GM12878 (cell line): ENCODE results near the gene DMD. TPM values are rescaled to one million over a fixed set of nuclear protein-coding genes. Genes with fewer than 3 reads are reported as not detected.

Experiments
- ATAC-seq: fragments of 200-7000 bp; cut with Tn5 transposase; 3 replicates; pipeline ENCODE4 v1.9.1; 2020; ENCODE audit warnings: mild to moderate bottlenecking, moderate library complexity
- BruUV-seq: library from RNA; stranded (reverse); fragments of 400-500 nt; replicated peaks from 2 replicates; lab custom pipeline; 2021; lab: Mats Ljungman, UMichigan
- CTCF ChIA-PET: fragments of 300-600 bp; sonication (Branson Sonifier 250); formaldehyde crosslinking; extraction: SDS; loops from one replicate; lab custom pipeline; 2021; ENCODE audit warnings: inconsistent platforms; lab: Yijun Ruan, JAX
- POLR2A ChIA-PET: fragments of 350-600 bp; formaldehyde crosslinking; extraction: SDS; loops from one replicate; lab custom pipeline; 2021; ENCODE audit warnings: inconsistent platforms; lab: Charles Lee
- RAD21 ChIA-PET: fragments of 300-600 bp; sonication (Branson Sonifier 250); formaldehyde crosslinking; loops from one replicate; lab custom pipeline; 2023; ENCODE audit warnings: antibody characterized with exemption; ENCODE audit not compliant: unreplicated experiment; lab: Charles Lee
- SMC1A ChIA-PET: fragments of 300-600 bp; sonication (Branson Sonifier 250); formaldehyde crosslinking; loops from one replicate; lab custom pipeline; 2023; ENCODE audit not compliant: unreplicated experiment, uncharacterized antibody; lab: Charles Lee
- DNase-seq: peaks from one replicate; pipeline ENCODE4 v3.0.0-alpha.2; 2011; ENCODE audit warnings: low read depth, low spot score
- FAIRE-seq: peaks from 3 replicates; lab custom pipeline; 2011; peaks lifted over from hg19 to GRCh38; lab: Jason Lieb, UNC
- H2AFZ ChIP-seq: 2 replicates; pipeline ENCODE4 v1.6.0; 2011; ENCODE audit warnings: low read depth, low read length, control low read depth; ENCODE audit not compliant: control insufficient read depth
- H3K27ac ChIP-seq: 2 replicates; pipeline ENCODE4 v1.5.1; 2011; ENCODE audit warnings: control low read depth; ENCODE audit not compliant: control insufficient read depth, insufficient read depth
- H3K27me3 ChIP-seq, 2 experiments: replicated peaks in 1 of 2; 2 replicates each; pipeline versions ENCODE4 v1.6.0 to v1.6.1; 2011; ENCODE audit warnings: low read length in 1 of 2; ENCODE audit not compliant: control insufficient read depth in 2 of 2, insufficient read depth in 2 of 2
- H3K36me3 ChIP-seq, 2 experiments: 2 replicates each; pipeline ENCODE4 v1.5.1; 2011; ENCODE audit warnings: low read length in 1 of 2; ENCODE audit not compliant: control insufficient read depth in 2 of 2, insufficient read depth in 2 of 2
- H3K4me1 ChIP-seq: 2 replicates; pipeline ENCODE4 v1.6.1; 2011; ENCODE audit warnings: mild to moderate bottlenecking, low read length, moderate library complexity, mixed read lengths; ENCODE audit not compliant: control insufficient read depth, insufficient read depth
- H3K4me2 ChIP-seq: 2 replicates; pipeline ENCODE4 v1.6.0; 2011; ENCODE audit warnings: control low read depth; ENCODE audit not compliant: control insufficient read depth, insufficient read depth
- H3K4me3 ChIP-seq: fragments of 200-600 bp; sonication (generic); 2 replicates; pipeline ENCODE4 v1.5.1; 2016
- H3K79me2 ChIP-seq: 2 replicates; pipeline ENCODE4 v1.6.0; 2011; ENCODE audit warnings: low read length; ENCODE audit not compliant: control insufficient read depth, insufficient read depth
- H3K9ac ChIP-seq: 2 replicates; pipeline ENCODE4 v1.8.0; 2011; ENCODE audit warnings: low read length, control low read depth, mixed read lengths; ENCODE audit not compliant: control insufficient read depth, insufficient read depth
- H3K9me3 ChIP-seq: replicated peaks from 3 replicates; pipeline ENCODE4 v1.5.1; 2011; ENCODE audit warnings: mild to moderate bottlenecking, low read length; ENCODE audit not compliant: control insufficient read depth, insufficient read depth
- H4K20me1 ChIP-seq: 2 replicates; pipeline ENCODE4 v1.6.0; 2011; ENCODE audit not compliant: control insufficient read depth, insufficient read depth
- EZH2 ChIP-seq: IDR thresholded peaks from 2 replicates; pipeline ENCODE4 v1.6.1; 2012; ENCODE audit warnings: low read depth, mild to moderate bottlenecking, control low read depth, inconsistent platforms, low read length, borderline replicate concordance; ENCODE audit not compliant: control insufficient read depth
- GATAD2B ChIP-seq: fragments of 450-650 bp; conservative IDR thresholded peaks from 2 replicates; pipeline ENCODE4 v1.6.1; 2017; ENCODE audit warnings: low read depth, mild to moderate bottlenecking, moderate library complexity
- IKZF1 ChIP-seq: fragments of 450-650 bp; conservative IDR thresholded peaks from 2 replicates; pipeline ENCODE4 v1.6.1; 2017; ENCODE audit warnings: antibody characterized with exemption, mild to moderate bottlenecking
- NBN ChIP-seq: fragments of 450-650 bp; IDR thresholded peaks from 2 replicates; pipeline ENCODE4 v1.6.1; 2016
- NFYB ChIP-seq: IDR thresholded peaks from 2 replicates; pipeline ENCODE4 v1.6.1; 2011; ENCODE audit warnings: low read depth, mild to moderate bottlenecking, low read length, improper control_type of control experiment, moderate library complexity; ENCODE audit not compliant: insufficient read depth
- NR2C2 ChIP-seq: IDR thresholded peaks from 2 replicates; pipeline ENCODE4 v1.6.1; 2011; ENCODE audit warnings: borderline replicate concordance, low read depth; ENCODE audit not compliant: control insufficient read depth, insufficient read length
- POLR2AphosphoS5 ChIP-seq: IDR thresholded peaks from 2 replicates; pipeline ENCODE4 v1.6.1; 2011; ENCODE audit warnings: mild to moderate bottlenecking, low read length, inconsistent platforms
- SREBF1 ChIP-seq: IDR thresholded peaks from 2 replicates; pipeline ENCODE4 v1.6.1; 2012; ENCODE audit warnings: mild to moderate bottlenecking, low read length
- TCF7 ChIP-seq: IDR thresholded peaks from 2 replicates; pipeline ENCODE4 v1.6.1; 2014; ENCODE audit warnings: antibody characterized with exemption, borderline replicate concordance
- WGBS: methylation state at CpG from one replicate; pipeline ENCODE4 v1.1.6; 2016; ENCODE audit warnings: low lambda C conversion rate; ENCODE audit not compliant: insufficient replicate concordance, insufficient coverage; ENCODE audit errors: missing lambda C conversion rate; 5-methylcytosine and 5-hydroxymethylcytosine counted together
- in situ Hi-C: fragments of 300-500 bp; cut with MboI; formaldehyde crosslinking; loops from 9 replicates; pipeline ENCODE4 v1.14.3; 2018; ENCODE audit warnings: mixed read lengths
- intact Hi-C: fragments of 100-400 bp; cut with micrococcal nuclease; formaldehyde crosslinking; loops from one replicate; pipeline ENCODE4 v1.14.2; 2022; ENCODE audit not compliant: unreplicated experiment
- polyA plus RNA-seq, 11 experiments: library from polyadenylated mRNA; depleted of rRNA in 4 of 11; unstranded in 6 of 11; stranded (reverse) in 5 of 11; fragments of >200 nt; fragmentation: Nextera tagmentation in 4 of 11; fragmentation: Illumina TruSeq in 1 of 11; extraction: Ambion mirVana in 4 of 11; extraction: Trizol in 1 of 11; gene quantifications; 1 replicate in 1 of 11; 2 replicates in 10 of 11; pipeline versions ENCODE4 v1.2.1 to v1.2.3, GENCODE V29; 2011 to 2016; ENCODE audit warnings: inconsistent platforms in 2 of 11, missing spikeins in 2 of 11, low read depth in 1 of 11
- total RNA-seq, 4 experiments: library from RNA; depleted of rRNA in 3 of 4; stranded (reverse); fragments of >200 nt in 3 of 4; fragmentation: Illumina TruSeq in 1 of 4; extraction: Trizol in 1 of 4; gene quantifications; 2 replicates each; pipeline versions ENCODE4 v1.2.1 to v1.2.3, GENCODE V29; 2013 to 2021
- TF ChIP-seq, protein P1 (sequence below): fragments of 450-650 bp; formaldehyde crosslinking; IDR thresholded peaks from 2 replicates; pipeline ENCODE4 v1.4.0; 2022; ENCODE audit warnings: mild to moderate bottlenecking, moderate library complexity

Gene DMD
- total and polyA plus RNA-seq, 10 of the 15 experiments (the other 5 are each of a cell fraction or from before 2014, with no cell fraction given) = 1.4 to 24.3 (median 4.3) TPM

GRCh38 chrX:32280921-32281320, 930.4 kb downstream of the DMD start:
- no peak for ATAC-seq
- no peak overlapping the region for H2AFZ ChIP-seq
- RAD21 ChIA-PET = no interaction called here
- TF ChIP-seq IKZF1 = no peak
- no peak for TF ChIP-seq NFYB
- TF ChIP-seq NR2C2 = no peak
- TF ChIP-seq SREBF1 = no peak
- TF ChIP-seq NBN = no peak
- no peak for TF ChIP-seq GATAD2B
- no peak for TF ChIP-seq POLR2AphosphoS5
- no peak for TF ChIP-seq TCF7
- TF ChIP-seq, protein P1, sequence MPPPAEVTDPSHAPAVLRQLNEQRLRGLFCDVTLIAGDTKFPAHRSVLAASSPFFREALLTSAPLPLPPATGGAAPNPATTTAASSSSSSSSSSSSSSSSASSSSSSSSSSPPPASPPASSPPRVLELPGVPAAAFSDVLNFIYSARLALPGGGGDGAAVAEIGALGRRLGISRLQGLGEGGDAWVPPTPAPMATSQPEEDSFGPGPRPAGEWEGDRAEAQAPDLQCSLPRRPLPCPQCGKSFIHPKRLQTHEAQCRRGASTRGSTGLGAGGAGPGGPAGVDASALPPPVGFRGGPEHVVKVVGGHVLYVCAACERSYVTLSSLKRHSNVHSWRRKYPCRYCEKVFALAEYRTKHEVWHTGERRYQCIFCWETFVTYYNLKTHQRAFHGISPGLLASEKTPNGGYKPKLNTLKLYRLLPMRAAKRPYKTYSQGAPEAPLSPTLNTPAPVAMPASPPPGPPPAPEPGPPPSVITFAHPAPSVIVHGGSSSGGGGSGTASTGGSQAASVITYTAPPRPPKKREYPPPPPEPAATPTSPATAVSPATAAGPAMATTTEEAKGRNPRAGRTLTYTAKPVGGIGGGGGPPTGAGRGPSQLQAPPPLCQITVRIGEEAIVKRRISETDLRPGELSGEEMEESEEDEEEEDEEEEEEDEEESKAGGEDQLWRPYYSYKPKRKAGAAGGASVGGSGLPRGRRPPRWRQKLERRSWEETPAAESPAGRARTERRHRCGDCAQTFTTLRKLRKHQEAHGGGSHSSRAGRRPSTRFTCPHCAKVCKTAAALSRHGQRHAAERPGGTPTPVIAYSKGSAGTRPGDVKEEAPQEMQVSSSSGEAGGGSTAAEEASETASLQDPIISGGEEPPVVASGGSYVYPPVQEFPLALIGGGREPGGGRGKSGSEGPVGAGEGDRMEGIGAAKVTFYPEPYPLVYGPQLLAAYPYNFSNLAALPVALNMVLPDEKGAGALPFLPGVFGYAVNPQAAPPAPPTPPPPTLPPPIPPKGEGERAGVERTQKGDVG (CRISPR knock-in tag) = no peak
- no peak for TF ChIP-seq EZH2
- TF ChIP-seq, all 136 proteins: peak for 0
- no peak for FAIRE-seq
- Histone ChIP-seq H3K79me2 (no peaks in the 10 kb centered on the region), H3K9me3 (no peaks in the 10 kb centered on the region), H3K4me1 (no peaks in the 10 kb centered on the region), H3K9ac (no peak overlapping the region), H4K20me1 (no peaks in the 10 kb centered on the region), H3K27ac (no peak overlapping the region), H3K27me3 (no peaks in the 10 kb centered on the region), H3K4me2 (no peak overlapping the region), H3K36me3 (no peaks in the 10 kb centered on the region), H3K4me3 (no peak overlapping the region)
- ChIA-PET POLR2A (no interaction called here), CTCF (no interaction called here), SMC1A (no interaction called here)
- intact Hi-C loops = no loop called here
- BruUV-seq = no TSS peak
- DNase-seq = no peak
- in situ Hi-C loops = no loop called here
- 0% methylated on average over 3 of the region's 3 CpGs for WGBS
